Measurements from ENCODE around the gene ATXN1. TPM values are rescaled to one million over a fixed set of nuclear protein-coding genes. Genes with fewer than 3 reads are reported as not detected.

ATXN1 gene
- total RNA-seq, 1 donor from 2014 or later, result 15.5 TPM

DNA sequence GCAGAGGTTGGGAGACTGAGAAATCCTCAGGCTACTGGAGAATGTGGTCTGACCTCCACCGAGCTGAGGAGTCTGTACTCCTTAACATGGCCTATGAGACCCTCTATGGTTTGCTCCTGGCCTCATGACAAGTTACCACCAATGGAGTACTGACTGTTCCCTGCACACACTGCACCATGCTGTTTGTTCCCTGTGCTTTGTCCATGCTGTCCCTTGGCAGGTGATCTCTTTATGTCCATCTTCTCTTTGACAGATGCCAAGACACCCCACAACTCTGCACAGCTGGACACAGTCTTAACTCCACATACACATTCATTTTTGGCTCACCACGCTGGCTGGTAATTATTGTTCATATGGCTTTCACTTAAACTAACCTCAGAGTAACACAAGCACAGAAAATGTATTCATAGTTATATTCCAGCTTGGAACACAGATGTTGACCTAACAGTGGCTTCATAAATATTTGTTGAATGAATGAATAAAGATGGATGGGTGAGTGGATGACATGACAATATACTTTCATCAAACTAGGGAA, 258.0 kb downstream of the ATXN1 start:
- H3K36me3 Mint-ChIP-seq (ENCODE audit: unreplicated experiment), result no peaks in the 10 kb centered on the region
- no peaks in the 10 kb centered on the region for H3K9me3 Mint-ChIP-seq (ENCODE audit: unreplicated experiment)
- no peak overlapping the region for H3K27ac Mint-ChIP-seq (ENCODE audit: unreplicated experiment)
- peaks cover 11% of the 10 kb centered on the region for H3K4me1 Mint-ChIP-seq (ENCODE audit: low read depth, unreplicated experiment)
- TF ChIP-seq, protein P1, sequence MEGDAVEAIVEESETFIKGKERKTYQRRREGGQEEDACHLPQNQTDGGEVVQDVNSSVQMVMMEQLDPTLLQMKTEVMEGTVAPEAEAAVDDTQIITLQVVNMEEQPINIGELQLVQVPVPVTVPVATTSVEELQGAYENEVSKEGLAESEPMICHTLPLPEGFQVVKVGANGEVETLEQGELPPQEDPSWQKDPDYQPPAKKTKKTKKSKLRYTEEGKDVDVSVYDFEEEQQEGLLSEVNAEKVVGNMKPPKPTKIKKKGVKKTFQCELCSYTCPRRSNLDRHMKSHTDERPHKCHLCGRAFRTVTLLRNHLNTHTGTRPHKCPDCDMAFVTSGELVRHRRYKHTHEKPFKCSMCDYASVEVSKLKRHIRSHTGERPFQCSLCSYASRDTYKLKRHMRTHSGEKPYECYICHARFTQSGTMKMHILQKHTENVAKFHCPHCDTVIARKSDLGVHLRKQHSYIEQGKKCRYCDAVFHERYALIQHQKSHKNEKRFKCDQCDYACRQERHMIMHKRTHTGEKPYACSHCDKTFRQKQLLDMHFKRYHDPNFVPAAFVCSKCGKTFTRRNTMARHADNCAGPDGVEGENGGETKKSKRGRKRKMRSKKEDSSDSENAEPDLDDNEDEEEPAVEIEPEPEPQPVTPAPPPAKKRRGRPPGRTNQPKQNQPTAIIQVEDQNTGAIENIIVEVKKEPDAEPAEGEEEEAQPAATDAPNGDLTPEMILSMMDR (IDR thresholded peaks at IDR 0.05; ENCODE audit: partially characterized antibody, unreplicated experiment), result no peak
- no peak overlapping the region for H3K4me3 Mint-ChIP-seq (ENCODE audit: unreplicated experiment)
- DNase-seq, result no peak
- peaks cover 2% of the 10 kb centered on the region for H3K27me3 Mint-ChIP-seq (ENCODE audit: unreplicated experiment)

DNA sequence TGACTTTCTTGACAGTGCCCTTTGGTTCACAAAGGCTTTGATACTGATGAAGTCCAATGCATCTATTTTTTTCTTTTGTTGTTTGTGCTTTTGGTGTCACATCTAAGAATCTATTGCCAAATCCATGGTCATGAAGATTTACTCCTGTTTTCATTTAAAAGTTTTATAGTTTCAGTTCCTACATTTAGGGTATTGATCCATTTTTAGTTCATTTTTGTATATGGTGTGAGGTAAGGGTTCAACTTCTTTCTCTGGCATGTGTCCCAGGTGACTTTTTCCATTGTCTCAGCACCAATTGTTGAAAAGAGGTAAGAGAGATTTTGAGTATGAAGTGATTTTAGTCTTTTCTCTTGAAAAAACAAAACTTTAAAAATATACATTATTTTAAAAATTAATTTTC, 262.3 kb downstream of the ATXN1 start:
- Mint-ChIP-seq H3K27ac (ENCODE audit: unreplicated experiment) (no peak overlapping the region), H3K4me3 (ENCODE audit: unreplicated experiment) (no peak overlapping the region), H3K36me3 (ENCODE audit: unreplicated experiment) (no peaks in the 10 kb centered on the region), H3K27me3 (ENCODE audit: unreplicated experiment) (peaks cover 4% of the 10 kb centered on the region), H3K9me3 (ENCODE audit: unreplicated experiment) (no peaks in the 10 kb centered on the region), H3K4me1 (ENCODE audit: low read depth, unreplicated experiment) (peaks cover 12% of the 10 kb centered on the region)
- no peak for DNase-seq
- TF ChIP-seq, protein P1 (IDR thresholded peaks at IDR 0.05; ENCODE audit: partially characterized antibody, unreplicated experiment), result no peak

DNA sequence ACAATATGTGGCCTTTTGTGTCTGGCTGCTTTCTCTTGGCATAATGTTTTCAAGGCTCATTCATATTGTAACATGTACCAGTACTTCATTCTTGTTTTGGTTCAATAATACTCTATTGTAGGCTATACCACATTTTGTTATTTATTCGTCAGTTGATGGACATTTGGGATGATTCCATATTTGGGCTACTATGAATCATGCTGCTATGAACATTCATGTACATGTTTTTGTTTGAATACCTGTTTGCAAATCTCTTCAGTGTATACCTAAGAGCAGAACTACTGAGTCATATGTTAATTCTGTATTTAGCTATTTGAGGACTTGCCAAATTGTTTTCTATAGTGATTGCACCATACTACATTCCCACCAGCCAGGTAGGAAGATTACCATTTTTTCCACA, 263.0 kb downstream of the ATXN1 start:
- no peak for DNase-seq
- Mint-ChIP-seq H3K27me3 (ENCODE audit: unreplicated experiment) (peaks cover 4% of the 10 kb centered on the region), H3K36me3 (ENCODE audit: unreplicated experiment) (no peaks in the 10 kb centered on the region), H3K4me3 (ENCODE audit: unreplicated experiment) (no peak overlapping the region), H3K9me3 (ENCODE audit: unreplicated experiment) (no peaks in the 10 kb centered on the region), H3K27ac (ENCODE audit: unreplicated experiment) (no peak overlapping the region), H3K4me1 (ENCODE audit: low read depth, unreplicated experiment) (peaks cover 9% of the 10 kb centered on the region)
- TF ChIP-seq, protein P1 (IDR thresholded peaks at IDR 0.05; ENCODE audit: partially characterized antibody, unreplicated experiment), result no peak

DNA sequence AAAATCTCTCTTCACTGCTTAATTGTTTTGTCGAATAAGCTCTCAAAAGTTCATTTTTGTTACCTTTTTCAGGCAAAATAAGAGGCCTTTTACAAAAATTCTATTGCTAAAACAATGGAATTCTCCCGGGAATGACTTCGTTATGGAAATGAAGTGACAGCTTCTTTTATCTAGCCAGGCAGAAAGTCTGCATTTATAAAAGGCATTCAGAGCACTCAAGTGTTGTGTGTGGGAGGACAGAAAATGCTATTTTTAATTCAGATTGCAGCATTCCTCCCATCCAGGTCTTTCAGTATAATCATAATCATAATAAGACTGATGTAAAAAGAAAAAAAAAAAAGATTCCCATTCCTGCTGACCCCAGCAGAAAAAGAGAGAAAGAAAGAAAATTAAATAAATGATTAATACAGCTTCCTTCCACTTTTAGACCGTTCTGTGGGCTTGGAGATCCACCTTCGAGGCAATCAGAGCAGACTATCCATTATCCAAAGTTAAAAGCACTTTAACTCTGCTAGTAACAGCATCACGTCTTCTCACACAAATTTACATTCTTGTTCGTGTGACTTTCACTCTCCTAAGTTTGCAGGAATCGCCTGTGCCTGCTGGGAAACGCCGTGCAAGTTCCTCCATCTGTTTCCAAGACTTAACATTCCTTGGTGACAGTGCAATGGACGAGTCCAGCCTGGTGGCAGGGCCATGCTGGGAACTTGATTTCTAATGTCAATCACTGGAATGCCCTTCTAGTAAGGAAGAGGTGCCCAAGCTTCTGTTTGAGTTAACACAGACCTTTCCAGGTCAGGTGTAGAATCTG, 264.1 kb downstream of the ATXN1 start:
- DNase-seq, result no peak
- Mint-ChIP-seq H3K27me3 (ENCODE audit: unreplicated experiment) (peaks cover 4% of the 10 kb centered on the region), H3K36me3 (ENCODE audit: unreplicated experiment) (no peaks in the 10 kb centered on the region), H3K4me1 (ENCODE audit: low read depth, unreplicated experiment) (peaks cover 9% of the 10 kb centered on the region), H3K27ac (ENCODE audit: unreplicated experiment) (no peak overlapping the region), H3K9me3 (ENCODE audit: unreplicated experiment) (no peaks in the 10 kb centered on the region), H3K4me3 (ENCODE audit: unreplicated experiment) (no peak overlapping the region)
- TF ChIP-seq, protein P1 (IDR thresholded peaks at IDR 0.05; ENCODE audit: partially characterized antibody, unreplicated experiment), result no peak

DNA sequence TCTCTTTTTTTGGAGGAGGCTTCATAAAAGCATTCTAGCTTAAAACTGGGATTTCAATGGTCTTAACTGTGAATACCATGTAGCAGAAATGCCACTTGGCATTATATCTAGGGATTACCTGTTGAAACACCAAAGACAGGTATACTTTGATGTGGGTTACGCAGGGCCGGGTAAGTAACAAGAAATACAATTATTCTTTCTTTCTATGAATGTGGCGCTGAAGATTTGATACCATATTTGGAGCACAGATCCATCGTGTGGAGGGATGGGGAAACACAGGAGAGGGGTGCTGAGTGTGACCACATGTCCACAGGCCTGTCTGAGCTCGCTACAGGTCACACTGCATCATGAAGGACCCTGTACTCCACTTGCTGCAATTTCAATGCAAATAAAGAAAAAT, 265.1 kb downstream of the ATXN1 start:
- Mint-ChIP-seq H3K9me3 (ENCODE audit: unreplicated experiment) (no peaks in the 10 kb centered on the region), H3K4me3 (ENCODE audit: unreplicated experiment) (no peak overlapping the region), H3K4me1 (ENCODE audit: low read depth, unreplicated experiment) (peaks cover 9% of the 10 kb centered on the region), H3K27ac (ENCODE audit: unreplicated experiment) (no peak overlapping the region), H3K27me3 (ENCODE audit: unreplicated experiment) (peaks cover 2% of the 10 kb centered on the region), H3K36me3 (ENCODE audit: unreplicated experiment) (no peaks in the 10 kb centered on the region)
- no peak for DNase-seq
- TF ChIP-seq, protein P1 (IDR thresholded peaks at IDR 0.05; ENCODE audit: partially characterized antibody, unreplicated experiment), result no peak
